Ishikawa (cell line): ENCODE measurements around the gene FAU.

ENCODE experiments used
- MAX ChIP-seq: IDR thresholded peaks from 2 replicates; pipeline ENCODE4 v1.6.1; 2012
- ZBTB7A ChIP-seq: IDR thresholded peaks from 2 replicates; pipeline ENCODE4 v1.6.1; 2012; ENCODE audit warnings: low read depth

DNA sequence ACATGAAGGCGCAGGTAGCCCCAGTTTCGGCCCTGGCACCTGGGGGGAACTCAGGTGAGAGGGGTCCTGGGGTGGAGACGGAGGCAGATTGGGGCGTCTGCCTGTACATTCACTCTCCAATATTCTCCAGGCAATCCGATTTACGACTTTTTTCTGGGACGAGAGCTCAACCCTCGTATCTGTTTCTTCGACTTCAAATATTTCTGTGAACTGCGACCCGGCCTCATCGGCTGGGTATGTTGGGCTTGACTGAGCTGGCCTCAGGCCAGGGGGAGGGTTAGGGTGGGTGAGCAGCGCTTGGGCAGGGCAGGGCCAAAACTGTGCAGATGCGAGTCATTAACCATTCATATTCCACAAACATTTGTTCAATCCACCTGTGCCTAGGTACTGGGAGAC is 8.6 kb downstream of the FAU start:
- TF ChIP-seq MAX, result no peak
- no peak for TF ChIP-seq ZBTB7A
